Mesothelial cell of epicardium (in vitro differentiated cells): Measurements from ENCODE around the gene SDK1. TPM values are rescaled to one million over a fixed set of nuclear protein-coding genes. Genes with fewer than 3 reads are reported as not detected.

Source experiments
- DNase-seq, 2 experiments: peaks; one replicate each; pipeline ENCODE4 v3.0.0; 2021; ENCODE audit warnings: low spot score in 2 of 2; ENCODE audit not compliant: unreplicated experiment in 2 of 2
- H3K27ac Mint-ChIP-seq: 2 replicates; pipeline ENCODE4 v1.8.0; 2021; ENCODE audit warnings: mixed read lengths
- H3K27me3 Mint-ChIP-seq: 2 replicates; pipeline ENCODE4 v1.8.0; 2021; ENCODE audit warnings: low read depth, mixed read lengths
- H3K36me3 Mint-ChIP-seq: 2 replicates; pipeline ENCODE4 v1.8.0; 2021; ENCODE audit warnings: mixed read lengths
- H3K4me1 Mint-ChIP-seq: 2 replicates; pipeline ENCODE4 v1.8.0; 2021; ENCODE audit warnings: mixed read lengths
- H3K4me3 Mint-ChIP-seq: 2 replicates; pipeline ENCODE4 v1.8.0; 2021; ENCODE audit warnings: mild to moderate bottlenecking, moderate library complexity, mixed read lengths
- H3K9me3 Mint-ChIP-seq: 2 replicates; pipeline ENCODE4 v1.8.0; 2021; ENCODE audit warnings: mixed read lengths
- CTCF ChIP-seq: fragments of 200-600 bp; sonication (generic); IDR thresholded peaks from one replicate; pipeline ENCODE4 v1.5.0; 2021; ENCODE audit warnings: antibody characterized with exemption; ENCODE audit not compliant: unreplicated experiment
- total RNA-seq: library from RNA; stranded (reverse); gene quantifications from 3 replicates; pipeline ENCODE4 v1.2.1, GENCODE V29; 2021

SDK1 gene
- total RNA-seq, 1 donor from 2014 or later, result 12.8 TPM

GRCh38 chr7:4282434-4283223 lies 981.6 kb downstream of the SDK1 start:
- Mint-ChIP-seq H3K4me3 (no peak overlapping the region), H3K36me3 (no peaks in the 10 kb centered on the region), H3K27ac (no peak overlapping the region), H3K9me3 (peaks cover 15% of the 10 kb centered on the region), H3K27me3 (no peaks in the 10 kb centered on the region), H3K4me1 (no peaks in the 10 kb centered on the region)
- no peak for DNase-seq
- TF ChIP-seq CTCF, result no peak

GRCh38 chr7:4286351-4286750 lies 985.3 kb downstream of the SDK1 start:
- TF ChIP-seq CTCF, result no peak
- no peaks in the 10 kb centered on the region for H3K27me3 Mint-ChIP-seq
- H3K36me3 Mint-ChIP-seq, result no peaks in the 10 kb centered on the region
- H3K9me3 Mint-ChIP-seq, result peaks cover 27% of the 10 kb centered on the region
- H3K4me3 Mint-ChIP-seq, result no peak overlapping the region
- DNase-seq, result no peak
- no peaks in the 10 kb centered on the region for H3K4me1 Mint-ChIP-seq
- no peak overlapping the region for H3K27ac Mint-ChIP-seq

GRCh38 chr7:4288791-4289394 lies 987.8 kb downstream of the SDK1 start:
- no peaks in the 10 kb centered on the region for H3K4me1 Mint-ChIP-seq
- no peak for TF ChIP-seq CTCF

GRCh38 chr7:4297165-4297917 lies 996.3 kb downstream of the SDK1 start:
- TF ChIP-seq CTCF, result no peak
- Mint-ChIP-seq H3K27me3 (no peaks in the 10 kb centered on the region), H3K27ac (no peak overlapping the region), H3K4me3 (no peak overlapping the region), H3K4me1 (no peaks in the 10 kb centered on the region), H3K9me3 (peaks cover 43% of the 10 kb centered on the region), H3K36me3 (no peaks in the 10 kb centered on the region)
- DNase-seq, result no peak

More at GRCh38 chr7:4288791-4289394, 987.8 kb downstream of the SDK1 start:
- H3K4me3 Mint-ChIP-seq, result no peak overlapping the region
- H3K9me3 Mint-ChIP-seq, result peaks cover 46% of the 10 kb centered on the region
- no peaks in the 10 kb centered on the region for H3K36me3 Mint-ChIP-seq
- no peaks in the 10 kb centered on the region for H3K27me3 Mint-ChIP-seq
- no peak for DNase-seq
- H3K27ac Mint-ChIP-seq, result no peak overlapping the region

GRCh38 chr7:4297918-4298219 lies 996.8 kb downstream of the SDK1 start:
- Mint-ChIP-seq H3K27ac (no peak overlapping the region), H3K27me3 (no peaks in the 10 kb centered on the region), H3K4me1 (no peaks in the 10 kb centered on the region), H3K36me3 (no peaks in the 10 kb centered on the region), H3K9me3 (peaks cover 39% of the 10 kb centered on the region), H3K4me3 (no peak overlapping the region)
- TF ChIP-seq CTCF, result no peak
- DNase-seq, result no peak
